ENCODE results near the gene EMC7. TPM values are rescaled to one million over a fixed set of nuclear protein-coding genes. Genes with fewer than 3 reads are reported as not detected.

The EMC7 gene
- 10 to 100 TPM; 35.0 to 47.5 (median 44.6) TPM for total RNA-seq

GRCh38 chr15:34101366-34102174 lies at the start of gene EMC7, which contains the start of gene PGBD4:
TSS of gene EMC7 (minus strand) at chr15:34101862. CDS start at chr15:34101839, 23 bp downstream.
TSS of gene PGBD4 (plus strand) at chr15:34102083. CDS start at chr15:34102532, 449 bp downstream.
- Histone ChIP-seq H3K27ac (peak within 1 kb of the TSS; percentile 87 to 92), H3K4me1 (peaks cover 0 to 11% of the 10 kb centered on the region in 2 donors), H3K4me3 (peak within 1 kb of the TSS; percentile 79 to 95 (median 81)), H3K36me3 (no peaks in the 10 kb centered on the region), H3K27me3 (no peaks in the 10 kb centered on the region), H3K9me3 (no peaks in the 10 kb centered on the region)
- DNase-seq (ENCODE audit: low spot score in 2 of 2) = peak; percentile 98 to 99
- intact Hi-C loops (cut with DNase I; ENCODE audit: low total_unique reads) = loop anchor here (10.0 kb wide), 1 partner anchor 123 kb away; the partner anchor contains the start of gene EMC4
- TF ChIP-seq CTCF (IDR thresholded peaks at IDR 0.05) = no peak
- TF ChIP-seq POLR2A (IDR thresholded peaks at IDR 0.05) = peak; percentile 68
- TF ChIP-seq POLR2AphosphoS5 (IDR thresholded peaks at IDR 0.05) = peak; percentile 88 to 92 (median 91)

GRCh38 chr15:34147371-34148140 lies 45.9 kb upstream of the EMC7 start:
- H3K27ac ChIP-seq = no peak overlapping the region
- intact Hi-C loops (cut with DNase I; ENCODE audit: low total_unique reads) = no loop called here
- no peaks in the 10 kb centered on the region for H3K27me3 ChIP-seq
- H3K9me3 ChIP-seq = no peaks in the 10 kb centered on the region
- H3K4me1 ChIP-seq = no peaks in the 10 kb centered on the region
- DNase-seq (ENCODE audit: low spot score in 2 of 2) = no peak
- H3K36me3 ChIP-seq = no peaks in the 10 kb centered on the region
- TF ChIP-seq CTCF (IDR thresholded peaks at IDR 0.05) (no peak), POLR2AphosphoS5 (IDR thresholded peaks at IDR 0.05) (no peak), POLR2A (IDR thresholded peaks at IDR 0.05) (no peak)
- no peak overlapping the region for H3K4me3 ChIP-seq

- no peaks in the 10 kb centered on the region for H3K27me3 ChIP-seq
- no peaks in the 10 kb centered on the region for H3K36me3 ChIP-seq
- no peak overlapping the region for H3K27ac ChIP-seq
- intact Hi-C loops (cut with DNase I; ENCODE audit: low total_unique reads) = no loop called here
- no peak overlapping the region for H3K4me3 ChIP-seq
- DNase-seq (ENCODE audit: low spot score in 2 of 2) = no peak
- H3K9me3 ChIP-seq = no peaks in the 10 kb centered on the region
- no peaks in the 10 kb centered on the region for H3K4me1 ChIP-seq
- TF ChIP-seq CTCF (IDR thresholded peaks at IDR 0.05) = no peak
- TF ChIP-seq POLR2A (IDR thresholded peaks at IDR 0.05) = no peak
- no peak for TF ChIP-seq POLR2AphosphoS5 (IDR thresholded peaks at IDR 0.05)
Measured at GRCh38 chr15:34133511-34133910, 31.8 kb upstream of the EMC7 start.

GRCh38 chr15:34132881-34133280 lies 31.2 kb upstream of the EMC7 start:
- no peak overlapping the region for H3K4me3 ChIP-seq
- no peak overlapping the region for H3K27ac ChIP-seq
- H3K36me3 ChIP-seq = no peaks in the 10 kb centered on the region
- intact Hi-C loops (cut with DNase I; ENCODE audit: low total_unique reads) = no loop called here
- DNase-seq (ENCODE audit: low spot score in 2 of 2) = no peak
- no peaks in the 10 kb centered on the region for H3K4me1 ChIP-seq
- no peaks in the 10 kb centered on the region for H3K27me3 ChIP-seq
- TF ChIP-seq CTCF (IDR thresholded peaks at IDR 0.05) (no peak), POLR2A (IDR thresholded peaks at IDR 0.05) (no peak)
- H3K9me3 ChIP-seq = no peaks in the 10 kb centered on the region

GRCh38 chr15:34128898-34129297 lies 27.2 kb upstream of the EMC7 start:
- Histone ChIP-seq H3K27ac (no peak overlapping the region), H3K27me3 (no peaks in the 10 kb centered on the region), H3K36me3 (no peaks in the 10 kb centered on the region), H3K4me1 (no peaks in the 10 kb centered on the region), H3K9me3 (no peaks in the 10 kb centered on the region), H3K4me3 (no peak overlapping the region)
- intact Hi-C loops (cut with DNase I; ENCODE audit: low total_unique reads) = no loop called here
- DNase-seq (ENCODE audit: low spot score in 2 of 2) = no peak
- no peak for TF ChIP-seq POLR2AphosphoS5 (IDR thresholded peaks at IDR 0.05)
- TF ChIP-seq POLR2A (IDR thresholded peaks at IDR 0.05) = no peak
- TF ChIP-seq CTCF (IDR thresholded peaks at IDR 0.05) = no peak
